GM23248 (cell line): ENCODE data around the gene ANKRD27. TPM values are rescaled to one million over a fixed set of nuclear protein-coding genes. Genes with fewer than 3 reads are reported as not detected.

ENCODE experiments used
- DNase-seq: peaks from one replicate; pipeline ENCODE4 v3.0.0-alpha.2; 2015
- H2AFZ ChIP-seq: fragments of 200-600 bp; sonication (generic); 2 replicates; pipeline ENCODE4 v1.6.1; 2016; ENCODE audit warnings: antibody characterized with exemption
- H3F3A ChIP-seq: fragments of 200-600 bp; sonication (generic); 2 replicates; pipeline ENCODE4 v1.6.1; 2016; ENCODE audit warnings: mild to moderate bottlenecking, antibody characterized with exemption, mixed run types; ENCODE audit not compliant: insufficient read depth
- H3K27ac ChIP-seq: fragments of 200-600 bp; sonication (generic); 2 replicates; pipeline ENCODE4 v1.5.1; 2016; ENCODE audit warnings: mild to moderate bottlenecking
- H3K27me3 ChIP-seq: fragments of 200-600 bp; sonication (generic); replicated peaks from 2 replicates; pipeline ENCODE4 v1.6.1; 2016; ENCODE audit warnings: mild to moderate bottlenecking; ENCODE audit not compliant: insufficient read depth
- H3K36me3 ChIP-seq: fragments of 200-600 bp; sonication (generic); 2 replicates; pipeline ENCODE4 v1.6.1; 2016; ENCODE audit warnings: low read depth, mild to moderate bottlenecking
- H3K4me1 ChIP-seq: fragments of 200-600 bp; sonication (generic); 2 replicates; pipeline ENCODE4 v1.6.1; 2016; ENCODE audit warnings: mild to moderate bottlenecking; ENCODE audit not compliant: insufficient read depth
- H3K4me2 ChIP-seq: fragments of 200-600 bp; sonication (generic); one replicate; pipeline ENCODE4 v1.6.1; 2016; ENCODE audit warnings: mild to moderate bottlenecking; ENCODE audit not compliant: unreplicated experiment
- H3K4me3 ChIP-seq: fragments of 200-600 bp; sonication (generic); 2 replicates; pipeline ENCODE4 v1.5.1; 2016; ENCODE audit warnings: mild to moderate bottlenecking
- H3K79me2 ChIP-seq: fragments of 200-600 bp; sonication (generic); 2 replicates; pipeline ENCODE4 v1.6.1; 2016; ENCODE audit warnings: mild to moderate bottlenecking; ENCODE audit not compliant: insufficient read depth
- H3K9ac ChIP-seq: fragments of 200-600 bp; sonication (generic); 2 replicates; pipeline ENCODE4 v1.6.1; 2016; ENCODE audit warnings: mild to moderate bottlenecking
- H3K9me2 ChIP-seq: fragments of 200-600 bp; sonication (generic); 2 replicates; pipeline ENCODE4 v1.6.1; 2016; ENCODE audit warnings: mixed run types, mild to moderate bottlenecking, moderate library complexity; ENCODE audit not compliant: insufficient read depth
- H3K9me3 ChIP-seq: fragments of 200-600 bp; sonication (generic); one replicate; pipeline ENCODE4 v1.6.1; 2017; ENCODE audit warnings: low read depth
- H4K20me1 ChIP-seq: fragments of 200-600 bp; sonication (generic); 2 replicates; pipeline ENCODE4 v1.6.0; 2016; ENCODE audit not compliant: insufficient read depth
- EZH2 ChIP-seq: fragments of 200-600 bp; sonication (generic); IDR thresholded peaks from 2 replicates; pipeline ENCODE4 v1.6.1; 2018; ENCODE audit warnings: antibody characterized with exemption, mild to moderate bottlenecking; ENCODE audit not compliant: insufficient read depth, poor library complexity, severe bottlenecking
- EZH2phosphoT487 ChIP-seq: fragments of 200-600 bp; sonication (generic); IDR thresholded peaks from 2 replicates; pipeline ENCODE4 v1.6.1; 2018; ENCODE audit warnings: antibody characterized with exemption, moderate library complexity, mild to moderate bottlenecking, low read depth; ENCODE audit not compliant: insufficient read depth
- WGBS, 2 experiments: methylation state at CpG; one replicate each; pipeline ENCODE4 v1.1.6; 2015 to 2017; ENCODE audit warnings: low lambda C conversion rate in 2 of 2, low coverage in 1 of 2; ENCODE audit errors: missing lambda C conversion rate in 2 of 2; 5-methylcytosine and 5-hydroxymethylcytosine counted together
- in situ Hi-C: fragments of 300-500 bp; cut with MboI; formaldehyde crosslinking; loops from 2 replicates; pipeline ENCODE4 v1.15.0; 2020
- polyA plus RNA-seq: library from polyadenylated mRNA; unstranded; fragments of >200 nt; fragmentation: Nextera tagmentation; extraction: Ambion mirVana; gene quantifications from 2 replicates; pipeline ENCODE4 v1.2.1, GENCODE V29; 2016
- total RNA-seq: library from RNA; depleted of rRNA; stranded (reverse); fragments of >200 nt; shearing (Covaris generic); gene quantifications from 2 replicates; pipeline ENCODE4 v1.2.3, GENCODE V29; 2014

The ANKRD27 gene
- total and polyA plus RNA-seq, 2 experiments from 2014 or later: 17.9 to 27.5 TPM

- Histone ChIP-seq H3F3A (no peaks in the 10 kb centered on the region), H3K79me2 (peaks cover 15% of the 10 kb centered on the region; the same call in 1 of the 2 replicates), H3K4me2 (no peak overlapping the region), H3K9me3 (no peaks in the 10 kb centered on the region), H3K9ac (no peak overlapping the region), H2AFZ (no peak overlapping the region), H4K20me1 (no peaks in the 10 kb centered on the region), H3K4me3 (no peak overlapping the region), H3K9me2 (no peaks in the 10 kb centered on the region), H3K27me3 (no peaks in the 10 kb centered on the region), H3K4me1 (no peaks in the 10 kb centered on the region), H3K27ac (no peak overlapping the region), H3K36me3 (peaks cover 21% of the 10 kb centered on the region; the same call in 1 of the 2 replicates)
- DNase-seq: no peak
- 94% methylated on average over 8 of the region's 8 CpGs for WGBS, 2 experiments
- in situ Hi-C loops: no loop called here
- TF ChIP-seq EZH2 (no peak), EZH2phosphoT487 (no peak)
Measured at GRCh38 chr19:32647361-32647760, 27.6 kb downstream of the ANKRD27 start.

GRCh38 chr19:32646556-32646955 is 28.4 kb downstream of the ANKRD27 start:
- DNase-seq: no peak
- H3F3A ChIP-seq: no peaks in the 10 kb centered on the region
- H3K27me3 ChIP-seq: no peaks in the 10 kb centered on the region
- in situ Hi-C loops: no loop called here
- 90 to 92% methylated on average over 6 of the region's 6 CpGs for WGBS, 2 experiments
- no peak overlapping the region for H3K4me2 ChIP-seq
- no peak overlapping the region for H3K27ac ChIP-seq
- no peaks in the 10 kb centered on the region for H3K9me3 ChIP-seq
- H3K4me1 ChIP-seq: no peaks in the 10 kb centered on the region
- H2AFZ ChIP-seq: no peak overlapping the region
- no peaks in the 10 kb centered on the region for H3K9me2 ChIP-seq
- TF ChIP-seq EZH2phosphoT487 (no peak), EZH2 (no peak)
- H3K79me2 ChIP-seq: peaks cover 7% of the 10 kb centered on the region; the same call in 1 of the 2 replicates
- H3K36me3 ChIP-seq: peaks cover 25% of the 10 kb centered on the region; the same call in 1 of the 2 replicates
- H3K4me3 ChIP-seq: no peak overlapping the region
- H3K9ac ChIP-seq: no peak overlapping the region
- H4K20me1 ChIP-seq: no peaks in the 10 kb centered on the region

GRCh38 chr19:32642771-32643170 is 32.2 kb downstream of the ANKRD27 start:
- H3K9me3 ChIP-seq: no peaks in the 10 kb centered on the region
- no peak overlapping the region for H3K27ac ChIP-seq
- H2AFZ ChIP-seq: no peak overlapping the region
- no peaks in the 10 kb centered on the region for H4K20me1 ChIP-seq
- no peak overlapping the region for H3K4me3 ChIP-seq
- in situ Hi-C loops: no loop called here
- H3K27me3 ChIP-seq: no peaks in the 10 kb centered on the region
- H3K36me3 ChIP-seq: peaks cover 18% of the 10 kb centered on the region; the same call in 1 of the 2 replicates
- no peaks in the 10 kb centered on the region for H3K9me2 ChIP-seq
- no peaks in the 10 kb centered on the region for H3K79me2 ChIP-seq
- H3K4me2 ChIP-seq: no peak overlapping the region
- WGBS, 2 experiments: 89 to 99% methylated on average over 11 to 12 of the region's 12 CpGs
- no peaks in the 10 kb centered on the region for H3F3A ChIP-seq
- no peak overlapping the region for H3K9ac ChIP-seq
- no peaks in the 10 kb centered on the region for H3K4me1 ChIP-seq
- no peak for DNase-seq
- TF ChIP-seq EZH2phosphoT487 (no peak), EZH2 (no peak)

- H3K4me3 ChIP-seq: no peak overlapping the region
- H3K4me1 ChIP-seq: no peaks in the 10 kb centered on the region
- H3K9me2 ChIP-seq: no peaks in the 10 kb centered on the region
- H3K9ac ChIP-seq: no peak overlapping the region
- no peak overlapping the region for H3K4me2 ChIP-seq
- H3K27ac ChIP-seq: no peak overlapping the region
- H3K9me3 ChIP-seq: no peaks in the 10 kb centered on the region
- H2AFZ ChIP-seq: no peak overlapping the region
- DNase-seq: no peak
- WGBS, 2 experiments: 96 to 98% methylated on average over 13 of the region's 13 CpGs
- TF ChIP-seq EZH2 (no peak), EZH2phosphoT487 (no peak)
- H3K36me3 ChIP-seq: peaks cover 11% of the 10 kb centered on the region; the same call in 1 of the 2 replicates
- H4K20me1 ChIP-seq: no peaks in the 10 kb centered on the region
- H3K79me2 ChIP-seq: no peaks in the 10 kb centered on the region
- in situ Hi-C loops: no loop called here
- H3F3A ChIP-seq: no peaks in the 10 kb centered on the region
- H3K27me3 ChIP-seq: no peaks in the 10 kb centered on the region
Measured at GRCh38 chr19:32638625-32639024, 36.4 kb downstream of the ANKRD27 start.

- in situ Hi-C loops: no loop called here
- Histone ChIP-seq H3K9ac (no peak overlapping the region), H3K79me2 (no peaks in the 10 kb centered on the region), H3K9me3 (no peaks in the 10 kb centered on the region), H3K27ac (no peak overlapping the region), H2AFZ (no peak overlapping the region), H3K9me2 (no peaks in the 10 kb centered on the region), H3K27me3 (no peaks in the 10 kb centered on the region), H3K4me2 (no peak overlapping the region), H3K4me3 (no peak overlapping the region), H3K4me1 (no peaks in the 10 kb centered on the region), H3F3A (no peaks in the 10 kb centered on the region), H4K20me1 (no peaks in the 10 kb centered on the region), H3K36me3 (peaks cover 11% of the 10 kb centered on the region; the same call in 1 of the 2 replicates)
- no peak for TF ChIP-seq EZH2phosphoT487
- TF ChIP-seq EZH2: no peak
- no peak for DNase-seq
- WGBS, 2 experiments: 89% methylated on average over 14 of the region's 14 CpGs
Measured at GRCh38 chr19:32637480-32637879, 37.5 kb downstream of the ANKRD27 start.
